K562 (cell line): Measurements from ENCODE around the gene IFFO2. TPM values are rescaled to one million over a fixed set of nuclear protein-coding genes. Genes with fewer than 3 reads are reported as not detected.
A peak's percentile ranks its signal among the peaks of the same experiment; 100 is the strongest.

Experiments used
- ATAC-seq: fragments of 200-7000 bp; cut with Tn5 transposase; 3 replicates; pipeline ENCODE4 v1.9.1; 2020; ENCODE audit warnings: moderate library complexity
- BruUV-seq: library from RNA; stranded (reverse); fragments of 400-500 nt; replicated peaks from 2 replicates; lab custom pipeline; 2021; lab: Mats Ljungman, UMichigan
- CTCF ChIA-PET: fragments of 300-600 bp; formaldehyde crosslinking; extraction: SDS; loops from one replicate; lab custom pipeline; 2021; ENCODE audit warnings: low intra/inter-chr PET ratio; lab: Yijun Ruan, JAX
- POLR2A ChIA-PET: fragments of 300-600, 350-650 bp; sonication (Branson Sonifier 250); formaldehyde crosslinking; extraction: SDS; loops from one replicate; lab custom pipeline; 2021; ENCODE audit warnings: antibody characterized with exemption, inconsistent platforms; lab: Yijun Ruan, JAX
- DNase-seq, 4 experiments: peaks; one replicate each; pipeline versions ENCODE4 v3.0.0 to v3.0.0-alpha.2; 2011 to 2018; ENCODE audit warnings: low spot score in 3 of 4, mixed read lengths in 3 of 4; ENCODE audit errors: extremely low read depth in 1 of 4
- FAIRE-seq: peaks from 2 replicates; lab custom pipeline; 2011; peaks lifted over from hg19 to GRCh38; lab: Jason Lieb, UNC
- H2AFZ ChIP-seq: 2 replicates; pipeline ENCODE4 v1.6.0; 2011; ENCODE audit warnings: low read depth, low read length, control low read depth, inconsistent platforms
- H3K27ac ChIP-seq: fragments of 200-600 bp; 3 replicates; pipeline ENCODE4 v1.8.0; 2011; ENCODE audit warnings: low read depth, mild to moderate bottlenecking, control low read depth, inconsistent platforms, low read length, moderate library complexity, mixed read lengths; ENCODE audit errors: extremely low read depth
- H3K27me3 ChIP-seq, 2 experiments: fragments of 300-600 bp in 1 of 2; 2 replicates in 1 of 2; 3 replicates in 1 of 2; pipeline versions ENCODE4 v1.6.0 to v1.8.0; 2011; ENCODE audit warnings: inconsistent platforms in 2 of 2, low read length in 2 of 2, mild to moderate bottlenecking in 1 of 2, mixed read lengths in 1 of 2, moderate library complexity in 1 of 2; ENCODE audit not compliant: control insufficient read depth in 2 of 2, insufficient read depth in 2 of 2
- H3K36me3 ChIP-seq: fragments of 300-600 bp; 3 replicates; pipeline ENCODE4 v1.8.0; 2011; ENCODE audit warnings: mild to moderate bottlenecking, low read length, inconsistent platforms; ENCODE audit not compliant: control insufficient read depth, insufficient read depth
- H3K4me1 ChIP-seq, 2 experiments: fragments of 200-600 bp in 1 of 2; replicated peaks in 1 of 2; 2 replicates in 1 of 2; 3 replicates in 1 of 2; pipeline versions ENCODE4 v1.5.1 to v1.8.0; 2011; ENCODE audit warnings: inconsistent platforms in 2 of 2, low read length in 2 of 2, mild to moderate bottlenecking in 1 of 2, mixed read lengths in 1 of 2, moderate library complexity in 1 of 2; ENCODE audit not compliant: control insufficient read depth in 2 of 2, insufficient read depth in 2 of 2
- H3K4me2 ChIP-seq: 2 replicates; pipeline ENCODE4 v1.6.1; 2011; ENCODE audit warnings: low read length, control low read depth, inconsistent platforms, mixed read lengths; ENCODE audit not compliant: insufficient read depth
- H3K4me3 ChIP-seq: fragments of 200-600 bp; sonication (generic), shearing (Covaris generic); 2 replicates; pipeline ENCODE4 v1.5.1; 2016; ENCODE audit warnings: control low read depth, inconsistent platforms
- H3K79me2 ChIP-seq: fragments of 200-600 bp; 3 replicates; pipeline ENCODE4 v1.8.0; 2011; ENCODE audit warnings: low read length, inconsistent platforms; ENCODE audit not compliant: control insufficient read depth, insufficient read depth
- H3K9ac ChIP-seq, 2 experiments: 2 replicates each; pipeline versions ENCODE4 v1.6.0 to v1.6.1; 2011; ENCODE audit warnings: low read depth in 2 of 2, low read length in 2 of 2, control low read depth in 1 of 2, inconsistent platforms in 1 of 2, mild to moderate bottlenecking in 1 of 2, mixed read lengths in 1 of 2; ENCODE audit not compliant: insufficient read depth in 1 of 2
- H3K9me1 ChIP-seq: one replicate; pipeline ENCODE4 v1.6.0; 2011; ENCODE audit warnings: inconsistent platforms, mild to moderate bottlenecking, low read length, moderate library complexity; ENCODE audit not compliant: control insufficient read depth, insufficient read depth
- H3K9me3 ChIP-seq: replicated peaks from 2 replicates; pipeline ENCODE4 v1.5.1; 2011; ENCODE audit warnings: low read depth, low read length, inconsistent platforms; ENCODE audit not compliant: control insufficient read depth, insufficient read depth
- H4K20me1 ChIP-seq: replicated peaks from 2 replicates; pipeline ENCODE4 v1.6.1; 2011; ENCODE audit warnings: low read length, inconsistent platforms, mixed read lengths; ENCODE audit not compliant: control insufficient read depth, insufficient read depth
- ARID2 ChIP-seq: fragments of 450-650 bp; IDR thresholded peaks from 2 replicates; pipeline ENCODE4 v1.6.1; 2017; ENCODE audit warnings: antibody characterized with exemption, mild to moderate bottlenecking
- CGGBP1 ChIP-seq: fragments of 250-450 bp; sonication (Bioruptor Pico); IDR thresholded peaks from 2 replicates; pipeline ENCODE4 v1.9.0; 2021; ENCODE audit warnings: mild to moderate bottlenecking
- MEF2D ChIP-seq: conservative IDR thresholded peaks from 2 replicates; pipeline ENCODE4 v1.6.1; 2016; ENCODE audit warnings: low read depth, missing genetic modification characterization, missing compliant biosample characterization
- NKRF ChIP-seq: fragments of 450-650 bp; IDR thresholded peaks from 2 replicates; pipeline ENCODE4 v1.6.1; 2016; ENCODE audit warnings: borderline replicate concordance
- PCBP1 ChIP-seq: fragments of 200-400 bp; formaldehyde crosslinking; IDR thresholded peaks from 2 replicates; pipeline ENCODE4 v1.6.1; 2018; ENCODE audit warnings: mild to moderate bottlenecking, low read depth, low read length; ENCODE audit not compliant: poor library complexity, severe bottlenecking
- RAD21 ChIP-seq, 2 experiments: fragments of 250-450 bp in 1 of 2; fragments of 450-650 bp in 1 of 2; sonication (Bioruptor Pico) in 1 of 2; formaldehyde crosslinking in 1 of 2; IDR thresholded peaks in 1 of 2; conservative IDR thresholded peaks in 1 of 2; 2 replicates each; pipeline versions ENCODE4 v1.4.0 to v1.8.0; 2020 to 2022; ENCODE audit warnings: mild to moderate bottlenecking in 2 of 2, moderate library complexity in 1 of 2
- RFX5 ChIP-seq: IDR thresholded peaks from 2 replicates; pipeline ENCODE4 v1.6.1; 2011; ENCODE audit warnings: low read depth, mild to moderate bottlenecking, improper control_type of control experiment, low read length
- ZNF134 ChIP-seq: fragments of 250-450 bp; sonication (Bioruptor Pico); conservative IDR thresholded peaks from 2 replicates; pipeline ENCODE4 v1.4.0; 2020
- WGBS: fragments of 100-300 bp; shearing (Covaris generic); methylation state at CpG from one replicate; pipeline ENCODE4 v1.1.6; 2016; ENCODE audit warnings: low coverage, mixed read lengths; ENCODE audit not compliant: insufficient coverage; ENCODE audit errors: missing lambda C conversion rate; 5-methylcytosine and 5-hydroxymethylcytosine counted together
- in situ Hi-C: fragments of 300-500 bp; cut with MboI; formaldehyde crosslinking; loops from 4 replicates; pipeline ENCODE4 v1.15.0; 2018; ENCODE audit warnings: inconsistent platforms, mixed read lengths
- intact Hi-C: fragments of 100-400 bp; cut with micrococcal nuclease; formaldehyde crosslinking; loops from 2 replicates; pipeline ENCODE4 v1.14.2; 2022
- polyA plus RNA-seq, 8 experiments: library from polyadenylated mRNA; depleted of rRNA in 4 of 8; stranded (reverse) in 5 of 8; unstranded in 3 of 8; fragments of >200 nt; fragmentation: Nextera tagmentation in 2 of 8; fragmentation: Illumina TruSeq in 1 of 8; extraction: Ambion mirVana in 2 of 8; extraction: Trizol in 1 of 8; gene quantifications; 2 replicates each; pipeline versions ENCODE4 v1.2.1 to v1.2.3, GENCODE V29; 2011 to 2014; ENCODE audit warnings: inconsistent platforms in 1 of 8, missing spikeins in 1 of 8
- total RNA-seq, 7 experiments: library from RNA; depleted of rRNA in 6 of 7; stranded (reverse); fragments of >200 nt in 6 of 7; fragmentation: Illumina TruSeq in 2 of 7; extraction: Trizol in 2 of 7; gene quantifications; 2 replicates each; pipeline versions ENCODE4 v1.2.1 to v1.2.3, GENCODE V29; 2011 to 2021; ENCODE audit warnings: low replicate concordance in 1 of 7
- TF ChIP-seq, protein P1 (sequence below): sonication (generic); formaldehyde crosslinking; IDR thresholded peaks from 2 replicates; pipeline ENCODE4 v1.8.1; 2023; ENCODE audit warnings: mild to moderate bottlenecking, missing genetic modification reagents

The IFFO2 gene
- total and polyA plus RNA-seq, 9 of the 15 experiments (the other 6 are each of a cell fraction or from before 2014, with no cell fraction given), result 0.15 to 1.0 (median 0.44) TPM; not detected in 2

DNA sequence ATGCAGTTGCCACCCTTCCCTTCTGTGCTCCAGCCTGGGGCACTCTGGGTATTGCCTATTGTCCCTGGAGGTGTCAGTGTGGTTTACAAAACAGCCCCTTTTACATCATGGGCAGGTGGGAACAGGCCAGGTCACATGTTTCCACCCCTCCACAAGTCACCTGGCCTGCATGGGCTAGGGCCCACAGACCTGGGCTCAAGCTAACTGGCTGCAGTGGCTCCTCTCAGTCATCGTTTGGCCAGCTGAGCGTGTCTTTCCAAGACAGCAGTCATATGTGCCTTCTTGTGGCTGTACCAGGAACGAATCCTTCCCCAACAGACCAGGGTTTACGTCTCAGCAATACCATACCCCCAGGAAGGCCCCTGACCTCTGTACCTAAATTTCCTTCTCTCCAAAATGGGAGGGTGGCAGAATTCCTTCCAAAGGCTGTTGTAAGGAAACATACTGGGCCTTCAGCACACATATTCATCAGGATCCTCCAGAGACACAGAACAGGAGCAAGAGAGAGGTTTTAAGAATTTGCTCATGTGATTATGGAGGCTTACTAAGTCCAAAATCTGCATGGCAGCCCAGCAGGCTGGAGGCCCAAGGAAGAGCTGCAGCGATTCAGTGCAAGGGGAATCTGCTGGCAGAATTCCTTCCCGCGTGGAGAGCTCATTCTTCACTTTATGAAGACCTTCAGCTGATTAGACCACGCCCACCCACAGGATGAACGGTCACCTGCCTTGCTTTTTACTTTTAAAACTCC lies 86.5 kb downstream of the IFFO2 start:
- WGBS, result 8% methylated on average over 9 of the region's 9 CpGs
- no peak overlapping the region for H2AFZ ChIP-seq
- no TSS peak for BruUV-seq
- H3K4me3 ChIP-seq, result no peak overlapping the region
- H3K27ac ChIP-seq, result no peak overlapping the region
- in situ Hi-C loops (no loop called here), intact Hi-C loops (no loop called here)
- H3K79me2 ChIP-seq, result no peaks in the 10 kb centered on the region
- H3K4me2 ChIP-seq, result no peak overlapping the region
- no peak overlapping the region for H3K9ac ChIP-seq
- FAIRE-seq (peak; percentile 11), DNase-seq (no peak), ATAC-seq (no peak)
- H4K20me1 ChIP-seq, result peaks cover 21% of the 10 kb centered on the region
- POLR2A ChIA-PET, result no interaction called here
- H3K9me3 ChIP-seq, result no peaks in the 10 kb centered on the region
- peaks cover 36 to 49% of the 10 kb centered on the region in 2 experiments; a peak in 4 of 5 replicates for H3K27me3 ChIP-seq
- CTCF ChIA-PET, result interaction anchor here (0.7 kb wide), 1 partner anchor 44 kb away, joined by 3 read pairs; no protein-coding TSS in a partner anchor
- H3K4me1 ChIP-seq, result peaks cover 0 to 7% of the 10 kb centered on the region in 2 experiments; a peak in 1 of 5 replicates
- H3K9me1 ChIP-seq, result no peaks in the 10 kb centered on the region
- H3K36me3 ChIP-seq, result no peaks in the 10 kb centered on the region
- TF ChIP-seq CGGBP1, result no peak
- TF ChIP-seq ZNF134, result peak; percentile 89

DNA sequence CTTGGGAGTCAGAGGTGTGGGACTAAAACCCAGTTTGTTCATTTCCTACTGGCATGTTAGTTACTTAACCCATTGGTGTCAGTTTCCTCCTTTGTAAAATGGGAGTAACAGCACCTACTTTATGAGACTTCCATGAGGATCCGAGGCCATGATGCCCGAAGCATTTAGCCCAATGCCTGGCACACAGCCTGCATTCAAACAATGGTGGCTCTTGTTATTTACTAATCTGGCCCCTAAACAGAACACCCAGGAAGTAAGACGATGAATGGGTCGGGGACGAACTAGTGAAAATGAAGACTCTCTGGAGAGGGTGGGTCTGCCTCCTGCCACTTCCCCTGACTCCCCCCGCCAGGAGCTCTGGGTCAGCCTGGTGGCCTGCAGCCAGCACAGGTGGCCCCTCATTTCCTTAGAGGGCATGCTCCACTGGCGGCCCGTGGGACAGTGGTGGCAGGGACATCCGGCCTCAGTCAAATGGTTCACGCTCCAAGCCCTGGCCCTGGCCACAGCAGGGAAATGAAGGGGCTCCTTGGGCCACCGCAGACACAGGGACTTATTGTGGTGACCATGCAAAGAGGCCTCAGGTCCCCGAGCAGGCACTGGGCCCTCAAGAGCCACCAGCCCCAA lies 87.6 kb downstream of the IFFO2 start:
- POLR2A ChIA-PET, result no interaction called here
- TF ChIP-seq PCBP1 (no peak), RFX5 (no peak), RAD21 (CRISPR knock-in tag; conservative IDR thresholded peaks at IDR 0.05 in 1 of 2, IDR thresholded peaks at IDR 0.05 in 1 of 2) (no peak), ARID2 (no peak), MEF2D (tag) (no peak), NKRF (no peak)
- TF ChIP-seq, protein P1, sequence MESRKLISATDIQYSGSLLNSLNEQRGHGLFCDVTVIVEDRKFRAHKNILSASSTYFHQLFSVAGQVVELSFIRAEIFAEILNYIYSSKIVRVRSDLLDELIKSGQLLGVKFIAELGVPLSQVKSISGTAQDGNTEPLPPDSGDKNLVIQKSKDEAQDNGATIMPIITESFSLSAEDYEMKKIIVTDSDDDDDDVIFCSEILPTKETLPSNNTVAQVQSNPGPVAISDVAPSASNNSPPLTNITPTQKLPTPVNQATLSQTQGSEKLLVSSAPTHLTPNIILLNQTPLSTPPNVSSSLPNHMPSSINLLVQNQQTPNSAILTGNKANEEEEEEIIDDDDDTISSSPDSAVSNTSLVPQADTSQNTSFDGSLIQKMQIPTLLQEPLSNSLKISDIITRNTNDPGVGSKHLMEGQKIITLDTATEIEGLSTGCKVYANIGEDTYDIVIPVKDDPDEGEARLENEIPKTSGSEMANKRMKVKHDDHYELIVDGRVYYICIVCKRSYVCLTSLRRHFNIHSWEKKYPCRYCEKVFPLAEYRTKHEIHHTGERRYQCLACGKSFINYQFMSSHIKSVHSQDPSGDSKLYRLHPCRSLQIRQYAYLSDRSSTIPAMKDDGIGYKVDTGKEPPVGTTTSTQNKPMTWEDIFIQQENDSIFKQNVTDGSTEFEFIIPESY (CRISPR knock-in tag), result no peak

More for the DNA sequence above, 87.6 kb downstream of the IFFO2 start:
- BruUV-seq, result no TSS peak
- no peaks in the 10 kb centered on the region for H3K9me3 ChIP-seq
- CTCF ChIA-PET, result no interaction called here
- DNase-seq (no peak), ATAC-seq (no peak), FAIRE-seq (no peak)
- peaks cover 38 to 56% of the 10 kb centered on the region in 2 experiments; a peak in 4 of 5 replicates for H3K27me3 ChIP-seq
- no peak overlapping the region for H3K9ac ChIP-seq
- H3K36me3 ChIP-seq, result no peaks in the 10 kb centered on the region
- intact Hi-C loops, result no loop called here
- H3K79me2 ChIP-seq, result no peaks in the 10 kb centered on the region
- no peaks in the 10 kb centered on the region for H3K4me1 ChIP-seq
- under 1% methylated on average over 12 of the region's 12 CpGs for WGBS
- in situ Hi-C loops, result no loop called here
- peaks cover 17% of the 10 kb centered on the region for H4K20me1 ChIP-seq
- no peak overlapping the region for H3K27ac ChIP-seq
- H3K4me2 ChIP-seq, result no peak overlapping the region
- H2AFZ ChIP-seq, result no peak overlapping the region
- no peak overlapping the region for H3K4me3 ChIP-seq
- H3K9me1 ChIP-seq, result no peaks in the 10 kb centered on the region
